HG03460 (cell line): ENCODE measurements around the gene MORN4.
A peak's percentile ranks its signal among the peaks of the same experiment; 100 is the strongest.

Experiments used
- ATAC-seq: cut with Tn5 transposase; IDR thresholded peaks from one replicate; pipeline ENCODE4 v1.9.1; 2021; ENCODE audit not compliant: unreplicated experiment

Gene MORN4

GRCh38 chr10:97575127-97575668 lies 58.1 kb downstream of the MORN4 start:
- ATAC-seq: no peak

- no peak for ATAC-seq
Observed at GRCh38 chr10:97574374-97575126, 58.8 kb downstream of the MORN4 start.

GRCh38 chr10:97573672-97574071 lies 59.6 kb downstream of the MORN4 start:
- ATAC-seq: no peak

- no peak for ATAC-seq
Observed at GRCh38 chr10:97573021-97573420, 60.3 kb downstream of the MORN4 start.

- peak; percentile 79 for ATAC-seq
Observed at GRCh38 chr10:97572214-97572989, 60.9 kb downstream of the MORN4 start, which contains the start of gene ANKRD2. TSS of gene ANKRD2 (plus strand) at chr10:97572779. CDS start at chr10:97572789, 10 bp downstream.

- ATAC-seq: no peak
Observed at GRCh38 chr10:97571622-97572021, 61.7 kb downstream of the MORN4 start.

- no peak for ATAC-seq
Observed at GRCh38 chr10:97570789-97571471, 62.4 kb downstream of the MORN4 start.

- no peak for ATAC-seq
Observed at GRCh38 chr10:97570146-97570788, 63.0 kb downstream of the MORN4 start.

- ATAC-seq: no peak
Observed at GRCh38 chr10:97567891-97568290, 65.4 kb downstream of the MORN4 start.

GRCh38 chr10:97566336-97566996 lies 66.8 kb downstream of the MORN4 start:
- no peak for ATAC-seq

- ATAC-seq: no peak
Observed at GRCh38 chr10:97564776-97565175, 68.5 kb downstream of the MORN4 start.
